ENCODE measurements around the gene USP31.
"Not testable (repeated sequence)": the region's sequence is repeated elsewhere in the genome, so short reads cannot be mapped to it uniquely, and the experiment has no call there.

Gene USP31

GRCh38 chr16:23156946-23157460 lies 7.8 kb upstream of the USP31 start:
- DNase-seq (ENCODE audit: low read depth, low spot score): no peak

DNA sequence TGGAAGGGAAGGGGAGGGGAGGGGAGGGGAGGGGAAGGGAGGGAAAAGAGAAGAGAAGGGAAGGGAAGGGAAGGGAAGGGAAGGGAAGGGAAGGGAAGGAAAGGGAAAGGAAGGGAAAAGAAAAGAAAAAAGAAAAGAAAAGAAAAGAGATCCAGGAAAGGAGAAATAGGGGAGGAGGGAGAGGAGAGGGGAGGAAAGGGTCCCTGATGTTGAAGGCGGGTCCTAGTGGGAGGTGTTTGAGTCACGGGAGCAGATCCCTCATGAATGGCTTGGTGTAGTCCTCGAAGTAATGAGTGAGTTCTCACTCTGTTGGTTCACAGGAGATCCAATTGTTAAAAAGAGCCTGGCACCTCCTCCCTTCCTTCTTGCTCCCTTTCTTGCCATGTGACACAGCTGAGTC lies 6.9 kb upstream of the USP31 start:
- DNase-seq (ENCODE audit: low read depth, low spot score): no peak

GRCh38 chr16:23155445-23156049 lies 6.3 kb upstream of the USP31 start:
- no peak for DNase-seq (ENCODE audit: low read depth, low spot score)

DNA sequence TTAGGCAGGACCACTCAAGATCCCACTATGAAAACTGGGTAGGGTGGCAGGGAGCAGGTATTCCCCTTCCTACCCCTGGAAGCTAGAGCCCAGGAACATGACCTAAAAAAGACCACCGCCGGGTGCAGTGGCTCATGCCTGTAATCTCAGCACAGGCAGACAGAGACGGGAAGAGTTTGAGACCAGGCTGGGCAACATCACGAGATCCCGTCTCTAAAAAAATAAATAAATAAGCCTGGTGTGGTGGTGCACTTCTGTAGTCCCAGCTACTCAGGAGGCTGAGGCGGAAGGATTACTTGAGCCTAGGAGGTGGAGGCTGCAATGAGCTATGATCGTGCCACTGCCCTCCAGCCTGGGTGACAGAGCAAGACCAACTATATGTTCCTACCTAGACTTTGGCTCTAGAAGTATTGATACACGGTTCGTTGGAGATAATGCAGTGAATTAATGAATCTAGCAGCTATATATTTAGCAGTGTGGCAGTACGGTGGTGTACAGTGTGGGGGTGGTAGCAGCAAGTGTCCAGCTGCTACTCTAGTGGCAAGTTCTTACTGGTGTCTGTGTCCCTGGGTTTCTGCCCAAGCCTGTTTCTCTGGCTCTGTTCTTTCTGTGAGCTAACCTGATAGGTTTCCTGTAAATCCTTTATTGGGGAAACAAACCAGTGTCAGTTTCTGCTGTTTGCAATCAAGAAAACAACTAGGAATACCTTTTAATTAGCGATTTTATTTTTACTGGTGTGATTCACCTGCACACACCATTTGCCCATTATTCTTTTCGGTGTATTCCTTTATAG lies 3.3 kb upstream of the USP31 start:
- DNase-seq (ENCODE audit: low read depth, low spot score): no peak

GRCh38 chr16:23149993-23150364 lies 727 bp upstream of the USP31 start:
- no peak for DNase-seq (ENCODE audit: low read depth, low spot score)

- DNase-seq (ENCODE audit: low read depth, low spot score): no peak
Observed at GRCh38 chr16:23148513-23149266, 562 bp downstream of the USP31 start.

GRCh38 chr16:23148166-23148512 lies 1.1 kb downstream of the USP31 start:
- DNase-seq (ENCODE audit: low read depth, low spot score): no peak

DNA sequence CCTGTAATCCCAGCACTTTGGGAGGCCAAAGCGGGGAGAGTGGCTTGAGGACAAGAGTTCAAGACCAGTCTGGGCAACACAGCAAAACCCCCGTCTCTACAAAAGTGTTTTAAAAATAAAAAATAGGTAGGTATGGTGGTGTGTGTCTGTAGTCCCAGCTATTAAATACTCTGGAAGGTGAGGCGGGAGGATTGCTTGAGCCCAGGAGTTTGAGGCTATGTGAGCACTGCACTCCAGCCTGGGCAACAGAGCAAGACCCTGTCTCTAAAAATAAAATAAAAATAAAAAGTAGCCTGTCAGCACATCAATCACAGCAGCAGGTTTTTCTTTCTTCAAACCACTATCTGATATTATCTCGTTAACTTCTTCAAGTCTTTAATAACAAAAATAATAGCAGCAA lies 1.6 kb downstream of the USP31 start:
- no peak for DNase-seq (ENCODE audit: low read depth, low spot score)

GRCh38 chr16:23146877-23147601 lies 2.2 kb downstream of the USP31 start:
- DNase-seq (ENCODE audit: low read depth, low spot score): no peak

GRCh38 chr16:23145608-23146007 lies 3.6 kb downstream of the USP31 start:
- DNase-seq (ENCODE audit: low read depth, low spot score): no peak

DNA sequence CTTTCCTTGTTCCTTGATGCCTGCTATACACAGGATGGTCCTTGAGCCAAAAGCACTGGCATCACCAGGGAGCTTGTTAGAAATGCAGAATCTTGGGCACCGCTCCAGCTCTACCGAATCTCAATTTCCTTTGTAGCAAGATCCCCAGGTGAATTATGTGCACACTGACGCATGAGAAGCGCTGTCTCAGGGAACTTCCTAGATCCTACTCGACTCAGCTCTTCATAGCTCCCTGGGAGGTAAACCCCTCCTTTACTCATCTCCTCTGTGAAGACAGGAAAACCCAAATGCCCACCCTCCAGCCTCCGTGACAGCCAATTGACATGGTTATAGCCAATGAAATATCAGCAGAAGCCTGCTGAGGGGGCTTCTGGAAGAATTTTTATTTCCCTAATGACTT lies 4.1 kb downstream of the USP31 start:
- DNase-seq (ENCODE audit: low read depth, low spot score): no peak

- not testable (repeated sequence) for DNase-seq (ENCODE audit: low read depth, low spot score)
Observed at GRCh38 chr16:23144393-23144792, 4.9 kb downstream of the USP31 start.

GRCh38 chr16:23143391-23143790 lies 5.9 kb downstream of the USP31 start:
- DNase-seq (ENCODE audit: low read depth, low spot score): no peak

DNA sequence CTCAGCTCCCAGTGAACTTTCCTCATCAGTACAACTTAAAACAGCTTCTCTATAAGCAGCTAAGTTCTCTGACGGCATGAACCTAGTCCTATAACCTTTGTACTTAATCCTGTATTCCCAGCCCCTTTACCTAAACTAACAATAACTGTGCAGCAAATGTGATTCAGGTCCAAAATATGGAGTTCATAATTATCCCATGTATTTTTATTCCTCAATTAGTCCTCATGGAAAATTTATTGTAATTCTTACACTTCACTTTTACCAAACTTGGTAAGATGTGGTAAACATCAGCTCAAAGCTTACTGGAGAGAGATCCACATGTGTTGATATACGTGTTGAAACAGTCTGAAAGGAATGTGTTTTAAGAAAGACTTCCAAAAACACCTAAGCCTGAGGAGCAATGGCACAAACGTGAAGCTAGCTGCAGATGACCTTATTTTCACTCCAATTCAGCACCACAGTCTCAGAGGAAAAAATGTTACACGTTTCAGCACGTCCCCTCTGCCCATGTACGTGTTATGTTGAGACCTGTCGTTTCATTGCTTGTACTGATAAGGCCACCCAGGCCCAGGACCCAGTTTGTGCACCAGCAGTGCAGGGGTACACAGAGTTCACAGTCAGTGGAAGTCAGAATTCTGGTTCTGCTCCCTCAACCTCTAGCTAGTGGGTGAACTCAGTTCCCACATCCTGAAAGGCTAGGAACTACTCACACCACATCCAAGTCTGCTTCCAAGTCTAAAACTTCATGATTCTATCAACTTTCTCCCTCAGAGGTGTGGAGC lies 7.1 kb downstream of the USP31 start:
- no peak for DNase-seq (ENCODE audit: low read depth, low spot score)

- DNase-seq (ENCODE audit: low read depth, low spot score): no peak
Observed at GRCh38 chr16:23141500-23141899, 7.8 kb downstream of the USP31 start.

DNA sequence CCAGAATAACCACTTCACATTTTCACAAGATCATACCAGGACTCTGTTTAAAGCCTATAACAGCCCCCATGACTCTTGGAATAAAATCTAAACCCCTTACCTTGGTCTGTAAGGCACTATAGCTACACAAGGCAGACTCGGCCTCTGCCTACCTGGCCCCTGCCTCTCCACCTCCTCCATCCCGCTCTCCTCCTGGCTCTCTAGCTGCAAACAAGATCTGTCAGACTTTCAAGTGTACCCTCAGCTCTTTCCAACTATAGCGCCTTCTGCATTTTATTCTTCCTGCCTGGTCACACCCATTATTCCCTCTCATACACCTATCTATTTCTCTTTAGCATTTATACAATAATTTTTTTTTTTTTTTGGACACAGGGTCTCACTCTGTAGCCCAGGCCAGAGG lies 8.2 kb downstream of the USP31 start:
- DNase-seq (ENCODE audit: low read depth, low spot score): no peak

- no peak for DNase-seq (ENCODE audit: low read depth, low spot score)
Observed at GRCh38 chr16:23140107-23140506, 9.1 kb downstream of the USP31 start.

GRCh38 chr16:23137818-23138217 lies 11.4 kb downstream of the USP31 start:
- DNase-seq (ENCODE audit: low read depth, low spot score): no peak

DNA sequence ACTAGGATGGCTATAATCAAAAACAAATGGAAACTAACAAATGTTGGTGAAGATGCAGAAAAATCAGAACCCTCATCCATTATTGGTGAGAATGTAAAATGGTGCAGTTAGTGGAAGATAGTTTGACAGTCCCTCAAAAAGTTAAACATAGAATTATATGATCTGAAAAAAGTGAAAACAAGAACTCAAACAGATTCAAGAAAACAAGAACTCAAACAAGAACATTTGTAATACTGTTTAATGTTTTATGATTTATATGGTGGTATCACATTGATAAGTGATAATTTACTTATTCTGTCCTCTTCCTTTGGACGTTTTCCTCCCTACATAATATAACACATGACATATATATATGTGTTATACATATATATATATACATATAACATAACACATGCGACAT lies 12.0 kb downstream of the USP31 start:
- DNase-seq (ENCODE audit: low read depth, low spot score): no peak

- DNase-seq (ENCODE audit: low read depth, low spot score): no peak
Observed at GRCh38 chr16:23134274-23134673, 15.0 kb downstream of the USP31 start.

DNA sequence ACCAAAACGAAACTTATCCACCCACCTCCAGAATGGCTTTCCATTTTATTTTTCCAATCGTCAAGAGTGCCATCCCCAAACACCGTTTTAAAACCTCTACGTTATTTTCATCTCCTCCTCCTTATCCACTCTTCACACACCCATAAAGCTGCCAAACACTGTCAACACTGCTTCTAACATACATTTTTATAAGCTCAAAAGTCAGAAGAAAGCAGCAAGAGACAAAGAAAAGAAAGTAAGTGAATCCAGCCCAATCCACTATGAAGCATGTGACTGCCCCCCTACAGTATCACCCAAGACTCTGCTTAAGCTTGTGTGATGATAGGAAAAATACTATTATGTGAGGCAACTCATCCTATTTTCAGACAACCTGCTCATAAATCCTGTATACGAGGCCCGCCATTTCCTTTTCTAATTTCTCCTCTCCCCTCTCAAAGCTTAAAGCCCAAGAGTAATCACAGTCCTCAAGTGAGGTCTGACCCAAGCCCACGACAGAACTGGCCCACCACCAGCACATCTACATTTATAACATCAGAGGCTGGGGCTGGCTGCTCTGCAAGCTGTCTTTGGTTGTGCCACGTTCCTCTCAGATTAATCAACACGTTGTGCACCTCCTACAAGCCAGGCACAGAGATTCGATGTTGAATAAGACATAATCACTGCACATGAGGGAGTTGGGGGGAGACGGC lies 16.3 kb downstream of the USP31 start:
- DNase-seq (ENCODE audit: low read depth, low spot score): no peak

Data from activated CD4-positive, CD25-positive, alpha-beta regulatory T cell treated with anti-CD3 and anti-CD28 coated beads, Interleukin-2, amount 50 U/mL, for 16 hours (primary cell).